ENCODE measurements around the gene VPS54.

- no peak for TF ChIP-seq POLR2A (IDR thresholded peaks at IDR 0.05)
- no peak for TF ChIP-seq CTCF (IDR thresholded peaks at IDR 0.05)
Observed at GRCh38 chr2:63843093-63843492, 176.1 kb downstream of the VPS54 start.

All from vagina (tissue), 2 donors.